Endothelial cell of umbilical vein (primary cell): ENCODE results near the gene MTMR4. TPM values are rescaled to one million over a fixed set of nuclear protein-coding genes. Genes with fewer than 3 reads are reported as not detected.

Experiments
- BruUV-seq: library from RNA; stranded (reverse); fragments of 400-500 nt; replicated peaks from 2 replicates; lab custom pipeline; 2021; lab: Mats Ljungman, UMichigan
- CTCF ChIA-PET: fragments of 300-600, 350-600 bp; sonication (Branson Sonifier 250); formaldehyde crosslinking; loops from one replicate; lab custom pipeline; 2021; ENCODE audit warnings: antibody characterized with exemption, inconsistent platforms; lab: Charles Lee
- POLR2A ChIA-PET: fragments of 300-600, 350-600 bp; sonication (Branson Sonifier 250); formaldehyde crosslinking; loops from one replicate; lab custom pipeline; 2021; ENCODE audit warnings: antibody characterized with exemption, inconsistent platforms; lab: Charles Lee
- DNase-seq: peaks from one replicate; pipeline ENCODE4 v3.0.0-alpha.2; 2011; ENCODE audit warnings: low read depth, low spot score
- FAIRE-seq: peaks from 2 replicates; lab custom pipeline; 2011; peaks lifted over from hg19 to GRCh38; lab: Jason Lieb, UNC
- H2AFZ ChIP-seq: 2 replicates; pipeline ENCODE4 v1.6.0; 2012; ENCODE audit warnings: low read depth, low read length, control low read depth, inconsistent platforms
- H3K27ac ChIP-seq: 2 replicates; pipeline ENCODE4 v1.5.1; 2011; ENCODE audit warnings: low read depth, mild to moderate bottlenecking, control low read depth, low read length, moderate library complexity; ENCODE audit not compliant: insufficient read depth
- H3K27me3 ChIP-seq, 2 experiments: 2 replicates each; pipeline versions ENCODE4 v1.6.0 to v1.6.1; 2011; ENCODE audit warnings: low read length in 2 of 2, mixed read lengths in 1 of 2; ENCODE audit not compliant: control insufficient read depth in 2 of 2, insufficient read depth in 2 of 2
- H3K36me3 ChIP-seq, 2 experiments: 2 replicates in 1 of 2; 3 replicates in 1 of 2; pipeline ENCODE4 v1.5.1; 2011; ENCODE audit warnings: low read length in 2 of 2, mild to moderate bottlenecking in 1 of 2, moderate library complexity in 1 of 2; ENCODE audit not compliant: control insufficient read depth in 2 of 2, insufficient read depth in 2 of 2; ENCODE audit errors: extremely low read depth in 1 of 2
- H3K4me1 ChIP-seq: 3 replicates; pipeline ENCODE4 v1.5.1; 2011; ENCODE audit warnings: mild to moderate bottlenecking, low read length; ENCODE audit not compliant: control insufficient read depth, insufficient read depth; ENCODE audit errors: extremely low read depth
- H3K4me2 ChIP-seq: 2 replicates; pipeline ENCODE4 v1.6.1; 2011; ENCODE audit warnings: low read length, control low read depth, mixed read lengths; ENCODE audit not compliant: insufficient read depth
- H3K4me3 ChIP-seq, 3 experiments: fragments of 200-600 bp in 1 of 3; sonication (generic), shearing (Covaris generic) in 1 of 3; replicated peaks in 1 of 3; 2 replicates each; pipeline ENCODE4 v1.5.1; 2011 to 2016; ENCODE audit warnings: control low read depth in 3 of 3, low read length in 3 of 3, mild to moderate bottlenecking in 2 of 3, inconsistent platforms in 1 of 3, low read depth in 1 of 3, moderate library complexity in 1 of 3; ENCODE audit not compliant: insufficient read depth in 1 of 3
- H3K79me2 ChIP-seq: 2 replicates; pipeline ENCODE4 v1.6.0; 2012; ENCODE audit warnings: low read length, inconsistent platforms; ENCODE audit not compliant: control insufficient read depth, insufficient read depth
- H3K9ac ChIP-seq: replicated peaks from 2 replicates; pipeline ENCODE3; 2011; ENCODE audit warnings: low read length, control low read depth; ENCODE audit not compliant: insufficient read depth; ENCODE audit errors: extremely low read depth
- H3K9me1 ChIP-seq: replicated peaks from 3 replicates; pipeline ENCODE4 v1.6.0; 2011; ENCODE audit warnings: mild to moderate bottlenecking, low read length; ENCODE audit not compliant: control insufficient read depth, insufficient read depth; ENCODE audit errors: extremely low read depth
- H3K9me3 ChIP-seq: replicated peaks from 2 replicates; pipeline ENCODE4 v1.5.1; 2012; ENCODE audit warnings: low read length, inconsistent platforms; ENCODE audit not compliant: control insufficient read depth, insufficient read depth
- H4K20me1 ChIP-seq: replicated peaks from 2 replicates; pipeline ENCODE3; 2011; ENCODE audit warnings: mild to moderate bottlenecking, low read length; ENCODE audit not compliant: control insufficient read depth, insufficient read depth; ENCODE audit errors: extremely low read depth
- EZH2 ChIP-seq: IDR thresholded peaks from 2 replicates; pipeline ENCODE4 v1.6.1; 2012; ENCODE audit warnings: borderline replicate concordance, low read depth, mild to moderate bottlenecking, moderate library complexity, low read length, inconsistent platforms; ENCODE audit not compliant: severe bottlenecking
- FOS ChIP-seq: IDR thresholded peaks from 2 replicates; pipeline ENCODE4 v1.6.1; 2011; ENCODE audit warnings: mild to moderate bottlenecking, low read length, moderate library complexity, borderline replicate concordance; ENCODE audit not compliant: insufficient read depth
- GATA2 ChIP-seq: IDR thresholded peaks from 2 replicates; pipeline ENCODE4 v1.7.0; 2011; ENCODE audit warnings: low read depth, mild to moderate bottlenecking, moderate library complexity, mixed read lengths, low read length; ENCODE audit not compliant: insufficient read length, insufficient read depth
- JUN ChIP-seq: IDR thresholded peaks from 2 replicates; pipeline ENCODE4 v1.6.1; 2011; ENCODE audit warnings: borderline replicate concordance, low read depth; ENCODE audit not compliant: insufficient read length, insufficient read depth
- MYC ChIP-seq: IDR thresholded peaks from one replicate; pipeline ENCODE4 v1.6.1; 2011; ENCODE audit warnings: mild to moderate bottlenecking, low read depth, low read length
- POLR2A ChIP-seq: IDR thresholded peaks from 2 replicates; pipeline ENCODE4 v1.6.1; 2012; ENCODE audit warnings: low read depth, mild to moderate bottlenecking, control low read depth, low read length
- POLR2AphosphoS5 ChIP-seq: IDR thresholded peaks from 2 replicates; pipeline ENCODE4 v1.6.1; 2012; ENCODE audit warnings: low read depth, mild to moderate bottlenecking, control low read depth, low read length, moderate library complexity; ENCODE audit not compliant: insufficient read depth
- dilution Hi-C: fragments of 300-500 bp; cut with MboI; formaldehyde crosslinking; loops from one replicate; pipeline ENCODE4 v1.15.0; 2019; ENCODE audit warnings: low sequenced_read_pairs; ENCODE audit not compliant: extremely low pct_ligation_motif_present
- intact Hi-C: fragments of 100-400 bp; cut with micrococcal nuclease; formaldehyde crosslinking; loops from one replicate; pipeline ENCODE4 v1.10.0; 2022
- polyA plus RNA-seq, 4 experiments: library from polyadenylated mRNA; depleted of rRNA in 3 of 4; stranded (reverse) in 3 of 4; unstranded in 1 of 4; fragments of >200 nt; gene quantifications; 2 replicates each; pipeline versions ENCODE4 v1.2.1 to v1.2.3, GENCODE V29; 2011 to 2012; ENCODE audit warnings: missing spikeins in 1 of 4
- total RNA-seq: library from RNA; stranded (reverse); gene quantifications from 2 replicates; pipeline ENCODE4 v1.2.3, GENCODE V29; 2021
- TF ChIP-seq, protein P1 (sequence below), 2 donors: IDR thresholded peaks; 1 replicate in 1 of 2; 2 replicates in 1 of 2; pipeline ENCODE4 v1.5.1; 2011; ENCODE audit warnings: low read length in 2 of 2, mild to moderate bottlenecking in 2 of 2, moderate library complexity in 2 of 2, control low read depth in 1 of 2, inconsistent platforms in 1 of 2, low read depth in 1 of 2; ENCODE audit not compliant: insufficient read depth in 1 of 2; ENCODE audit errors: extremely low read depth in 1 of 2
- TF ChIP-seq, protein P2 (sequence below): IDR thresholded peaks from 2 replicates; pipeline ENCODE4 v1.6.1; 2011; ENCODE audit not compliant: insufficient read depth, insufficient read length

The MTMR4 gene
- total and polyA plus RNA-seq, 2 donors (not counting 3 experiments of a cell fraction or from before 2014, with no cell fraction given), result 25.1 to 41.0 TPM

DNA sequence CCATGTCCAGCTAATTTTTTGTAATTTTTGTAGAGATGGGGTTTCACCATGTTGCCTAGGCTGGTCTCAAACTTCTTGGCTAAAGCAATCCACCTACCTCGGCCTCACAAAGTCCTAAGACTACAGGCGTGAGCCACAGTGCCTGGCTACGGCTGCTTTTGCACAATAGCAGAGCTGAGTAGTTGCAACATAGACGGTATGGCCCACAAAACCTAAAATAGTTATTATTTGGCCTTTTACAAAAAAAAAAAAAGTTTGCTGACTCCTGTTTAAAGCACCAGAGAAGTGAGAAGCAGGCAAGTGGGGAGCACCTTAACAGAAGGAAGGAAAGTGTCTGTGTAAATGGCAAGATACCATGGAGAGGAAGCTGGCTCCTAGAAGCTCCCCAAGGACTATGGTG lies 20.9 kb downstream of the MTMR4 start:
- H3K9me1 ChIP-seq, result no peaks in the 10 kb centered on the region
- H3K27ac ChIP-seq, result no peak overlapping the region
- dilution Hi-C loops, result no loop called here
- intact Hi-C loops, result no loop called here
- no peak for FAIRE-seq
- H3K79me2 ChIP-seq, result no peaks in the 10 kb centered on the region
- H3K4me3 ChIP-seq, result no peak overlapping the region
- no peak overlapping the region for H3K9ac ChIP-seq
- no peaks in the 10 kb centered on the region for H4K20me1 ChIP-seq
- BruUV-seq, result no TSS peak
- TF ChIP-seq GATA2 (no peak), POLR2A (no peak), MYC (no peak), FOS (no peak), EZH2 (no peak), POLR2AphosphoS5 (no peak), JUN (no peak)
- TF ChIP-seq, protein P1, sequence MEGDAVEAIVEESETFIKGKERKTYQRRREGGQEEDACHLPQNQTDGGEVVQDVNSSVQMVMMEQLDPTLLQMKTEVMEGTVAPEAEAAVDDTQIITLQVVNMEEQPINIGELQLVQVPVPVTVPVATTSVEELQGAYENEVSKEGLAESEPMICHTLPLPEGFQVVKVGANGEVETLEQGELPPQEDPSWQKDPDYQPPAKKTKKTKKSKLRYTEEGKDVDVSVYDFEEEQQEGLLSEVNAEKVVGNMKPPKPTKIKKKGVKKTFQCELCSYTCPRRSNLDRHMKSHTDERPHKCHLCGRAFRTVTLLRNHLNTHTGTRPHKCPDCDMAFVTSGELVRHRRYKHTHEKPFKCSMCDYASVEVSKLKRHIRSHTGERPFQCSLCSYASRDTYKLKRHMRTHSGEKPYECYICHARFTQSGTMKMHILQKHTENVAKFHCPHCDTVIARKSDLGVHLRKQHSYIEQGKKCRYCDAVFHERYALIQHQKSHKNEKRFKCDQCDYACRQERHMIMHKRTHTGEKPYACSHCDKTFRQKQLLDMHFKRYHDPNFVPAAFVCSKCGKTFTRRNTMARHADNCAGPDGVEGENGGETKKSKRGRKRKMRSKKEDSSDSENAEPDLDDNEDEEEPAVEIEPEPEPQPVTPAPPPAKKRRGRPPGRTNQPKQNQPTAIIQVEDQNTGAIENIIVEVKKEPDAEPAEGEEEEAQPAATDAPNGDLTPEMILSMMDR (IDR thresholded peaks at IDR 0.05; ENCODE audit: extremely low read depth in 1 of 2, insufficient read depth in 1 of 2, low read depth in 1 of 2, low read length in 2 of 2), result no peak
- TF ChIP-seq, protein P2, sequence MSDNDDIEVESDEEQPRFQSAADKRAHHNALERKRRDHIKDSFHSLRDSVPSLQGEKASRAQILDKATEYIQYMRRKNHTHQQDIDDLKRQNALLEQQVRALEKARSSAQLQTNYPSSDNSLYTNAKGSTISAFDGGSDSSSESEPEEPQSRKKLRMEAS, result no peak
- H2AFZ ChIP-seq, result no peak overlapping the region
- no peaks in the 10 kb centered on the region for H3K4me1 ChIP-seq
- no peaks in the 10 kb centered on the region for H3K9me3 ChIP-seq
- H3K27me3 ChIP-seq, result no peaks in the 10 kb centered on the region
- peaks cover 26 to 39% of the 10 kb centered on the region in 2 experiments for H3K36me3 ChIP-seq
- ChIA-PET POLR2A (no interaction called here), CTCF (interaction anchor here (1.0 kb wide), 1 partner anchor 511 kb away, joined by 3 read pairs; no protein-coding TSS in a partner anchor)
- H3K4me2 ChIP-seq, result no peak overlapping the region
- no peak for DNase-seq
